OCI-LY3 (cell line): ENCODE results near the gene UST.

ENCODE experiments used
- CTCF ChIP-seq: fragments of 200-600, 300-600 bp; sonication (generic); IDR thresholded peaks from 2 replicates; pipeline ENCODE4 v1.5.1; 2014; ENCODE audit warnings: antibody characterized with exemption, low read length, low read depth
- EZH2phosphoT487 ChIP-seq: fragments of 200-600 bp; shearing (Covaris generic); IDR thresholded peaks from 2 replicates; pipeline ENCODE4 v1.6.1; 2018; ENCODE audit warnings: antibody characterized with exemption, mixed run types, low read depth

- TF ChIP-seq CTCF: no peak
- TF ChIP-seq EZH2phosphoT487: no peak
These were observed 337.2 kb downstream of the UST start for GRCh38 chr6:149084026-149084425.
